HK-2 (cell line): ENCODE data around the gene DOK4.

Experiments used
- DNase-seq: peaks from one replicate; pipeline ENCODE4 v3.0.0-alpha.2; 2018; ENCODE audit not compliant: unreplicated experiment

DOK4 gene

DNA sequence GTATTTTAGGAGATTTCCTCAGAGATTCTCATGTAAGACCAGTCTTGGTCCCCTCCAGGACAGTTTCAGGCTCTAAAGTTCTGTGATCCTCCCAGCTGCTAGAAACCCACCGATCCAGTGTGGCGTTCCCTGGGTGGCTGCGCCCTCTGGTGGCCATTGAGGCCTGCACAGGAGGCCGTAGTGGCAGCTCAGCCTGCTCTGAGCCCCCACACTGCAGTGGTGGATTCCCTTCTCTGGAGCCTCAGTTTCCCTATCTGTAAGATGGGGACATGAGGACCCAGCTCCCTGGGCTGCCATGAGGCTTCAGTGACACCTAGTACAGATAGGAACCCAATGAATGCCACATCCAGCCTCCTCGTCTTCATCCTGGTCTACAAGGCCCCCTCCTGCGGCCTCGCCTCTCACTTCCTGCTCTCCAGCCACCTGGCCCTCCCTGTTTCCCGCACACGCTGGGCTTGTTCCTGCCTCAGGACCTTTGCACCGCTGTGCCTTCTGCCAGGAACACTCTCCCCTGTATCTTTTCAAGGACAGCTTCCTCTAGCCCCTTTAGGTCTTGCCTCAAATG is 33.6 kb upstream of the DOK4 start:
- DNase-seq, result peak; percentile 75

DNA sequence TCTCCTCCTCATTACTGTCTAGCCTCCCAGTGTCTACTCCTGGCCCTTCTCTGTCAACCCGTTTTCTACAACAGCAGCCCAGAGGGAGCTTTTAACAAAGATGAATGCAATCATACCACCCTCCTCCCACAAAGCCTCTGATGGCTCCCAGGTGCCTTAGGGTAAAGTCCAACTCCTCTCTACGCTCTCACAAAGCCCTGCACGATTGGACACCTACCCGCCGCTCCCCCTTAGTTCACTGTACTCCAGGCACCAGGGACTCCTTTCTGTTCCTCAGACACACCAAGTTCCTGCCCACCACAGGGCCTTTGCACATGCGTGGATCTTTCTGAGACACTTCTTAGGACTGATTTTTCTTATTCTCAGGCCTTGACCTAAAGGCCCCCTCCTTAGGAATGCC is 32.6 kb upstream of the DOK4 start:
- DNase-seq, result no peak

DNA sequence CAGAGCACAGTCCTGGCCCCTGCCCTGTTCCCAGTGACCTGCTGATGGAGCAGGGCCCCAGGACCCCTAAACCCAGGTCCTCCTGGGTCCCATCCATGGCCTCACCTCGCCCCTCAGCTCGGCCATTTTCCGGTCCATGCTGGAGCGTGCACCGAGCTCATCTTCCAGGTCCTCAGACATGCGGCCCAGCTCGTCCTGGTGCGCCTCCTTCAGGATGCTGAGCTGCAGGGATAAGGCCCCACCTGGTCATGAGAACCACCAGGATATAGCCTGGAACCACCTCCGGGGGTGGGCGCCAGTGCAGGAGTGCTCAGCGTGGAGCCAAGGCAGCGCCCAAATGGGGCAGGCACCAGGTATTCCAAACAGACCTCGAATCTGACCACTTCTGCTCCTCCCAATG is 32.2 kb upstream of the DOK4 start:
- DNase-seq, result no peak

DNA sequence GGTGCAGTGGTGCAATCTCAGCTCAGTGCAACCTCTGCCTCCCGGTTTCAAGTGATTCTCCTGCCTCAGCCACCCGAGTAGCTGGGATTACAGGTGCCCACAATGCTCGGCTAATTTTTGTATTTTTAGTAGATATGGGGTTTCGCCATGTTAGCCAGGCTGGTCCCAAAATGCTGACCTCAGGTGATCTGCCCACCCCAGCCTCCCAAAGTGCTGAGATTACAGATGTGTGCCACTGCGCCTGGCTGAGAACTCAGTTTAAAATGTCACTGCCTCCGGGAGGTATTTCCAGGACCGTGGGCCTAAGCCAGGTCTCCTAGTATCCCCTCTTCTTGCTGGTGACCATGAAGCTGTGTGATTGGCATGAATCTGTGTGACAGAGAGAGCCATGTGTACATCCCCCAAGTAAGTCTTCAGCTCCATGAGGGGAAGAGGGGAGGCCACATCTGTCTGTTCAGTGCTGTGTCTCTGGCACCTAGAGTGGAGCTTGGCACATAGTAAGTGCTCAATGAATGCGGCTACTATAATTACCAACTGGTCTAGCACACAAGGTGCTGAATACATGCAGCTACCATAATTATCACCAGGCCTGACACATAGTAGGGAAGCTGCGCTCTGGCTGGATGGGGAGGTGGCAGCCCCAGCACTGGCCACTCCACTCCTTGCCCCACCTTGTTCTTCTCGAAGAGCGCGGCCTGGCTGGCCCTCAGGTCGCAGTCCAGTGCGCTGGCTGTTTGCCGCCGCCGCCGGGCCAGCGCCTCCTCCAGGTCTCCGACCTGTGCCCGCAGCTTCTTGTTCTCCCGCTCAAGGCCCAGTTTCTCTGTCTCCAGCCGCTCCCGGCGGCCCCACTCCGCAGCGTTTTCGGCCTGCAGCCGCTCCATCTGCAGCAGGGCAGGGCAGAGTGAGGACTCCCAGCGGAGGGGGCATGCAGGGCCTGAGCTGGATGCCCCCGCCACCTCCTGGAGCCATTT is 31.4 kb upstream of the DOK4 start:
- no peak for DNase-seq

DNA sequence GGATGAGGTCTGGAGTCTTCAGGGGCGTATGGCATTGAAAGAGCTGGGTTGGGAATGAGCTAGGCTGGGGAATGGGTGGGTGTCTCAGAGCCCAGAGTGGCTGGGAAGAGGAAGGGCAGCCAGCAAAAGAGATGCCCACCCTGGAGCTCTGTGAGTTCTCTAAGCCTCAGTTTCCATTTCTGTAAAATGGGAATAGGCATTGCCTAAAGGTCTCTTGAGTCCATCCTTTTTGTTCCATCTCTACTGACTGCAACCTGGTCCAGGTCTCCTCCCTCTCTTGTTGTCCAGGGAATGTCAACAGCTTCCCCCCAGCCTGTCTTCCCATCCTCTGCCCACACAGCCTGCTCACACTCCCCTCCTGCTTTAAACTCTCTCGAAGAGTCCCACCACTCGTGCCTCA is 30.5 kb upstream of the DOK4 start:
- DNase-seq, result no peak

DNA sequence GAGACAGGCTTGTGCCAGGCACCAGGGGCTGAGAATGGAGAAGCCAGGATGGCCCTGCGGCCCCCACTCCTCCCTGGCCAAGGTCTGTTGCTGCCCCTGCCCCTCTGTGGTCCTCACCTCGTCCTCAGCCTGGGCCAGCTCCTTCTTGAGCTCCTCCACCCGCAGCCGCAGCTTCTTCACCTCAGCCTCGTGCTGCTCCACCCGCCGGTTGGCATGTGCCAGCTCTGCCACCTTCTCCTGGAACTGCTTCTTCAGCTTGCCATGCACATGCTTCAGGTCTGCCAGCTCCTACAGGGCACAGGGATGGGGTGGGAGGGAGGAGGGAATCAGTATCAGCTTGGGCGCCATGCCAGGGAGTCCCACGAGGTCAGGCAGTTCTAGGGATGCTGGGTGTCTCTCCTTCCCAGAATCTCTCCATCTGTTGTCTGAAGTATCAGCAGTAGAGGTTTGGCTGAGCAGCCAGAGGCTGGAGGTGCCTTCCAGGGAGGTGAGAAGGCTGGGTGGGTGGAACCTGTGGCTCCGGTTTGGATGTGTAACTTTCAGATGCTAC is 30.0 kb upstream of the DOK4 start:
- no peak for DNase-seq

DNA sequence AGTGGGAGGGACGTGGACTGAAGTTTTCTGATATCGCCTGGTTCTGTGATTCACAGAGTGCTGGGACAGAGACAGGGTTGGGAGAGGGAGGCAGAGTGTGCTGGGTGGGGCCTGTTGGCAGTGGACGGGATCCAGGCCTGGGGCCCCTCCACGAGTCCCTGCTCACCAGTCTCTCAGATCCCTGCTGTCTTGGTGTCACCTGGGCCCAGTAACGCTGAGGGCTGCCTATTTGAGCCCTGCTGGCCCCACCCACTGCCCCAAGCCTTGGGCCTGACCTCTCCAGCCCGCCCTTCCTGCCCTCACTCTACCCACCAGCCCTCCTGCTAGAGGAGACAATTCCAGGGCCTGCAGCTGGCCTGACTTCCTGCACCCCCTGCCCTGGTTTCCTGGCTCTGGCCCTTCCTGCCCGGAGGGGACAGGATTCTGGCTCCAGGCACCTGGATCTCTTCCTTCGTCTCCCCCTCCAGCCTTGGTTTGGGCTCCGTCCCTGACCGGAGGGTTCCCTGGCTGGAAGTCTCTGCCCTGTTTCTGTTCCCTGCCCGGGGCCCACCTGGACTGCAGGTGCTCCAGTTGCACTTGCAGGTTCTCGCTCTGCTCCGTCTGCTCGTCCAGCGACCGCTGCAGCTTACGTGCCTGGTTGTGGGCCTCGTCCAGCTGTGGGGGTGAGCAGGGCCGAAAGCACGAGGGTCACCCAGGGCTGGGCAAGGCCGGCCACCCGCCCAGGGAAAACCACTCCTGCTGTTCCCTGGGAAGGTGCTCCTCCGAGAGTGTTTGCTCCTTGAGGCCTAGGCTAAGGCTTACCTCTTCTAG is 28.7 kb upstream of the DOK4 start:
- no peak for DNase-seq

DNA sequence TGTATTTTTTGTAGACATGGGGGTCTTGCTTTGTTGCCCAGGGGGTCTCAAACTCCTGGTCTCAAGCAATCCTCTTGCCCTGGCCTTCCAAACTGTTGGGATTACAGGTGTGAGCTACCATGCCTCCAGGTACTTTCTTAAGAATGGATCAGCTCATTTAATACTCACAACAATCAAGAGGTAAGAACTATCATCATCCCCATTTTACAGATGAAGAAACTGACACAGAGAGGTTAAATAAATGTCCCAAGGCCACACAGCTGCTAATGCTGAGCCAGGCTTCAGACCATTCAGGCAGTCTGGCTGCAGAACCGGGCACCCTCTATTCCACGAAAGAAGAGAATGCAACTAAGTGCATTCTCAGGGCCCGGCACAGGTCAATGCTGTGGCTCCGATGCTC is 28.1 kb upstream of the DOK4 start:
- no peak for DNase-seq

DNA sequence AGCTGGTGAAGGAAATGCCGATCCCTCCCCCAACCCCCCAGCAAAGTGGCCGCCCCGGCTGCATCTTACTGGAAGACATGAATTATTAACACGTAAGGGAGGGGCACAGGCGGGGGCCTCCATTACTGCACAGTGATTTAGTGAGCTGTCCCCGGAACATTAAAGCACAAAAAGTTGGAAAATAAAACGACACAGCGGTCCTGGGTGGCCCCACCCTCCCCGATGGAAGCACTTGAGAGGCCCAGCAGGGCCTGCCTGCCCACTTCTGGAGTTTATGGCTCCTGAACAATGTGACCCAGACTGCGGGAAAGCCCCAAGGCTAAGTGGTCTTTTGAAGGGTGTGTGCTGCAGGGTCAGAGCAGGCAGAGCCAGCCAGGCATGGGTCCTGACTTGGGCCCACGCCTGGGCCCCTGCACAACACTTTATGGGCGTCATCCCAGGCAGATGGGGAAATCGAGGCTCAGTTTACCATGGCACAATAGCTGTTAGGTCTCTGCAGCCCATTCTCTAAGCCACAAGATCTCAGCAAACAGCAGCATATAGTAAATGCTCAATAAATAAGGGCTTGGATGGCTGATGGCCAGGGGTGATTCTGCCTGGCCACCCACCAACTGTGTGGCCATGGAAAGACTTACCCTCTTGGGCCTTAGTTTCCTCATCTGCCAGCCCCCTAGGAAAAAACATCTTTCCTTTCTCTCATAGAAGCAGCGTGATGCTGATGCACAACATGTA is 27.2 kb upstream of the DOK4 start:
- DNase-seq, result peak; percentile 81

DNA sequence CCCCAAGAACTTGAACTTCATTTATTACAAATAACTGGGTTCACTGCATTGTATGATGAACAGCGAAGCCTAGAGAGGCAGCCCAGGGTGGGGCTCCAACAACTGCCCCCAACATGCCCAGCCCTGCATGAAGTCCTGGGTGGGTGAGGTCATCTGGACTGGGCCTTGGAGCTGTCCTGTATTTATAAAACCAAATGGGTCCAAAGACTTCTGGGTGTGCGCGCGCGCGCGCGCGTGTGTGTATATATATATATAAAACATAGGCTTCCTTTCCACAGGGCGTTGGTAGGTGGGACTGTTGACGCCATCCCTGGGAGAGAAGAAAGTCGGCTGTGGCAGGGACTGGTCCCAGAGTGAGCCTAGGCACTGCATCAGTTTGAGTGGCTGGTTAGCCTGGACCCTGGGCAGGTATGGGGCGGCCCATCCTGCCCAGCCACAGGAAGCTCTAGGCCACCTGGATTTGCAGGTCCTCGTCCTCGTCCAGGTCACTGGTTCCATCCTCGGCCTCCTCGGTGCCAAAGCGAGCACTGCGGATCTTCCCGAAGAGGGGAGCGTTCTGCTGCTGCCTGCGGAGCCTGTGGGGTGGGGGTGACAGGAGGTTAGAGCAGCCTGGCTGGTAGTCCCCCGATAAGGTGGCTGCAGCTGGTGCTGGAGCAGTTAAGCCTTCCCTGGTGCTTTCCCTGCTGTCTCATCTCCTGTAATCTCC is 26.2 kb upstream of the DOK4 start:
- DNase-seq, result no peak

DNA sequence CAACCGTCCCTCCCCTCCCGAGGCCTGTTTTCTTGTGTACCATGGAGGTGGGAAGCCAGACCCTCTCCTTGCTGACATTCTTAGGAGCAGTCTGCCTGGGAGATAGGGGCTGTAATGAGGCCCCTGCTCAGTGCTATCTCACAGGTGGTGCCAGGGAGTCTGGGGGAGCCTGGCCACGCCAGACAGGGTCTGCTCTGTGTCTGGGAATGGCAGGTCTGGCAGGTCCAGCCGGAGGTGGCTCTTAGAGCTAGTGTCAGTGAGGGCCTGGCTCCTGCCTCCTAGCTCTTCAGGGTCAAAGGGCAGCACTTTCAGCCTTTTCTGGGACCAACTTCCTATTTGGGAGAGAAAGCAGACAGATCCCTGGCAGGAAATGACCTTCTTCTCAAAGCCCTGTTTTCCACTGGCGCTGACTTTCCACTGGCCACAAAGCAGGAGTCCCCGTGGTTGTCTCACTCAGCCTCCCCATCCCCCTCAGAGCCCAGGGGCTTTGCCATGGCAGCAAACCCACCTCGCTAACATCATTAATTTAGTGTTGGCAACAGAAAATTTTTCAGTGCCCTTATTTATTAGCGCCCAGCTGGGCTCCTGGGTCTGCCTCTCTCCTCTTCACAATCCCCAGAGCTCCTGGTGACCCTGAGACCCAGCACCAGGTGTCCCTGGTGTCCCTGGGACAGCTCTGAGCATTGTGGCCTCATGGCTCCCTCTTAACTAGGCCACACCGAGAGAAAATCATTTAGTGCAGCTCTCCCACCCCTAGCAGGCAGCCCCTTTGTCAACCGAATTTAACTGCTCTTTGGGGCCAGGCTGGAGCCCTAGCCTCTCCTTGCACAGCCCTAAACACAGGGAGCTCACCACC is 24.0 kb upstream of the DOK4 start:
- no peak for DNase-seq

DNA sequence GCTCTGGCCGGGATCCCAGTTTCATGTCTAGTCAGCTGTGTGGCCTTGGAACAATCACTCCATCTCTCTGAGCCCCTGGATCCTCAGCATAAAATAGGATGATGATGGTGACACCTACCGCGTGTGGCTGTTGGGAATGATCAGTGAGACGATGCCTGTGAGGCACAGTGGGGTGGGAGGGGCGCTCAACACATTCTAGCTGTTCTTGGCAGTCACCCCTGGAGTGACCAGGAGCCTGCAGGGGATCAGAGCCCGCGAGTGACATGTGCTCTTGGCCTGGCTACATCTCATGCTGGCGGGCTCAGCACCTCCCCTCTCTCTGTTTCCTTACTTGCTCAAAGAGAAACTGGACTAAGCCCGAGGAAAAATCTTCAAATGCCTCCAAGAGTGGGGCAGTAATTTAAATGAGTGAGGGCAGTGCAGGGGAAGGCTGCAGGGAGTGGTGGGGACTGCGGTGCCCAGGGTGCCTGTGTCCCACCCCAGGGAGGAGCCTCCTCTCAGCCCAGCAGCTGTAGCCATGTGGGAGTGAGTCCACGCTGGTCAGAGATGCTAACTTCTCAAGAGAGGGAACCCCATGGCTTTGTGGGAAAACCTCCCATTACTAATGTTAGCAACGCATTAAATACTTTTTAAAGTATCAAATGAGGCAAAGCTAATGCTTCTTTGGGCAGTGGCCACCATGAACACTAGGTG is 23.1 kb upstream of the DOK4 start:
- DNase-seq, result no peak

DNA sequence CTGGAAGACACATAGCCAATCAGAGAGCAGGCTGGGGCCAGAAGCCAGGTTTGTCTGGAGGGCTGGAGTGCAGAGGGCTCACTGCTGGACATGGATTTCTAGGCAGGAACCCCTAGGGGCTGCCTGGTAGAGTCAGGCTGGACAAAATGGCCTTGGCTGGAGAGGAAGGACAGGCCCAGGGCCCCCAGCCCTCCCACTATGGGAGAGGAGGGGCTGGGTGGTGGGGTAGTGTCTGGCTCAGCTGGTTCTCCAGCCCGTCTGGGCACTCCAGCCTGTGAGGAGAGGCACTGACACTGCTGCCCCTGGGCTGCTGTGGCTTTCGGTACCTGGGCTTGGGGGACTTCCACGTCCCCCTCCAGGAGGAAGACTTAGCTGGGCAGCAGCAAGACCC is 21.7 kb upstream of the DOK4 start:
- no peak for DNase-seq

DNA sequence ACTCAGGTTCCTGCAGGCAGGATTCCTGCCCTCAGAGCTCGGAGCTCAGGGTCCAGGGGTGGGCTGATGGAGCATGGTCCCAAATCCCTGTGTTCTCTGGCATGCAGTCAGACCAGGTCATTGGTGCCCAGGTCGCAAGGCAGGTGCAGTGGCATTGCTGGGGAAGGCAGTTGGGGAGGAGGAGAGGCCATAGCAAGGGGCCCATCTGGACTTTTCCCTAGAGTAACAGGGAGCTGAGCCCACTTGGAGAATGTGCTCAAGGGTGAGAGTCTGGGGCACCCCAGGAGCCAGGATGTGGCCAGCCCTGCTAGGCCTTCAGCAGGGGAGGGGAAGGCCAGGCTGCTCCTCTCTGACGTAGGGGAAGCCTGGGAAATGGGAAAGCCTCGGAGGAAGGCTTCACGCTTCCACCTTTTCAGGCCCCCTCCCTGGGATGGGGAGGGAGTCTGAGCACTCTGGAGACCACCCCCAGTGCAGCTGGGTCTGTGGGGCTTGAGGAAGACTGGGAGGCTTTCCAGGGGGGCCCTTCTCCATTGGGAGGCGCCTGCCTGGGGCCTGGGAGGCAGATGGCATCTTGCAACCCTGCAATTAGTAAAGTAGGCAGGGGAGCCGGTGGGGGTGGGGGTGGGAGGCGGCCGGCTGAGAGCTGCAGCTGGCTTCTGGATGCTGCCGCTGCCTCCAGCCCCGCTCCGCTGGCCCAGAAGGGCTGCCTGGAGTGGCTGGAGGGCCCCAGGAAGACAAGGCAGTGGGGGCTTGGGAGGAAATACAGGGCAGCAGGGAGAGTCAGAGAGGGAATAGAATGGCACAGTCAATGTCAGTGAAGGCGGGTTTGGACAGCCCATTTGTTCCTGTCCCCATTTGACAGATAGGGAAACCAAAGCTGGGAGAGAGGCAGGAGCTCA is 21.1 kb upstream of the DOK4 start:
- DNase-seq, result no peak

DNA sequence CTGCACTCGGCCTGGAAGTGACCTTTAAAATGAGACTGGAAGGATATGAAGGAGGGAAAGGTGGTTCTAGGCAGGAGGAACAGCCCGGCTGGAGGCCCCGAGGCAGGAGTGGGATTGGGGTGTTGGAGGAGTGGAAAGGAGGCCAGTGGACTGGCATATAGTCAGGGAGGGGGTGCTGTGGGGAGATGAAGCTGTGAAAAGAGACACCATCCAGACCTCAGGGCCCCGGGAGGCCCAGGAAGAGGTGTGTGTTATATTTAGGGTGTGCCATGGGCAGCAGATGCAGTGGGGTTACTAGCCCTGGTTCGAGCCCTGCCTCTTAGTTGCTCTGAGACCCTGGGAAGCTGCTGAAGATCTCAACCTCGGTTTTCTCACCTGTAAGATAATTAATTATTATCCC is 18.9 kb upstream of the DOK4 start:
- DNase-seq, result no peak

DNA sequence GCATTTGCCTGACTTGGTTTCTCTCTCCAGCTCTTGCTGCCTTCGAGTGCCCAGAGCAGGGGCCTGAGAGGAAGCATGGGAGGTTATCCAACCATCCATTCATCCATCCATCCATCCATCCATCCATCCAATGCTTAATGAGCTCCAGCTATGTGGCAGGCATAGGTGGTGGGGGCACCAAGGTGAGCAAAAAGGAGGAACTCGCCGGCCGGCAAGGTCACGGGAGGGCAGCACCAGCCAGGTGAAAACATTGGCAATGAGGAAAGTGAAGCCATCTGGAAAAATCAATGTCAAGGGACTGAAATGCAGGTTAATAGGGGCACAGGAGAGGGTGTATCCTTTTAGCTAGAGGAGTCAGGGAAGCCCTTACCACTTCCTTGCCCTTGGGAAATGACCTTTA is 18.2 kb upstream of the DOK4 start:
- DNase-seq, result no peak

DNA sequence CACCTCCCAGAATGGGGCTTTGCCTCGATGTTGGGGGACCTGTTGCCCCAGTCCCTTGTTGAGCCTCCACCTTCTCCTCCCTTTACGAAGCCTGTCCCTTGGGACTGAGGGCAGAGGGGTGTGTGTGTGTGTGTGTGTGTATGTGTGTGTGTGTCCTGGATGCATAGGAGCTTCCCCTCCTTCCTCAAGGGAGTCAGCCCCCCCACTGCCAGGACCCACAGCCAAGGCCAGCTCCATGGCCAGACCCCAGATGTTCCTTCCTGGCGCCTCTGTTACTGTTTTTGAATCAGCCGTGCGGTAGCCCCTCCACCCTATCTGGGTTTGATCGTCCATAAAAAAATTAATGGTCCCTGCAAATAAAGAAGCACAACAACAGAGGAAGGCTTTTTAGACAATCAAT is 17.7 kb upstream of the DOK4 start:
- no peak for DNase-seq

DNA sequence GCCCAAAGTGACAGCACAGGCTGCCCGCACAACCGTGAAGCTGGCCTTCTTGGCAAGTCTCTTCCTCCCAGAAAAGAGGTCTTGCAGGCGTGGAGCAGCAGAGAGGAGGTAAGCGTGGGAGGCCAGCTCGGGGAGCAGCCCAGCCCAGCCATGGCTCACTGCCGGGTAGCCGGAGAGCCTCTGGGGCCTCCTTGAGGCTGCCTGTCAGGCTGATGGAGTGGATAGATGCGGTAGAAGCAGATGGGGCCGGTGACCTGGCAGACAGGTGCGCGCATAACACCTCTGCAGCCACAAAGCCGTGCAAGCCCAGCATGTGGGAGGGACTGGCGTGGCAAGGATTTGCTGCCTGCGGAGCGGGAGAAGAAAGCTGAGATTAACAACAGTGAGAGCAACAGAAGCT is 17.1 kb upstream of the DOK4 start:
- no peak for DNase-seq
